Loucy (cell line): ENCODE results near the gene CMKLR1.

ENCODE experiments used
- H2AFZ ChIP-seq: fragments of 200-600 bp; sonication (generic); 2 replicates; pipeline ENCODE4 v1.6.0; 2016; ENCODE audit warnings: antibody characterized with exemption, mild to moderate bottlenecking, low read length, moderate library complexity
- H3F3A ChIP-seq: fragments of 200-600 bp; 2 replicates; pipeline ENCODE4 v1.6.0; 2016; ENCODE audit warnings: antibody characterized with exemption, low read depth, mild to moderate bottlenecking
- H3K27me3 ChIP-seq: fragments of 200-600 bp; sonication (generic); 2 replicates; pipeline ENCODE4 v1.6.1; 2014; ENCODE audit warnings: low read length, mild to moderate bottlenecking; ENCODE audit not compliant: insufficient read depth, poor library complexity, severe bottlenecking
- H3K36me3 ChIP-seq: fragments of 200-600 bp; sonication (generic); 2 replicates; pipeline ENCODE4 v1.6.1; 2016; ENCODE audit warnings: low read length; ENCODE audit not compliant: insufficient read depth
- H3K4me1 ChIP-seq: fragments of 200-600 bp; sonication (generic); 2 replicates; pipeline ENCODE4 v1.5.1; 2014; ENCODE audit warnings: low read length, mild to moderate bottlenecking; ENCODE audit not compliant: insufficient read depth, poor library complexity, severe bottlenecking
- H3K4me2 ChIP-seq: fragments of 200-600 bp; sonication (generic); 2 replicates; pipeline ENCODE4 v1.6.0; 2014; ENCODE audit warnings: antibody characterized with exemption, low read length, low read depth, mild to moderate bottlenecking; ENCODE audit not compliant: poor library complexity, severe bottlenecking
- H3K4me3 ChIP-seq: fragments of 200-600 bp; sonication (generic); 2 replicates; pipeline ENCODE4 v1.5.1; 2014; ENCODE audit warnings: low read length, mild to moderate bottlenecking, mixed read lengths; ENCODE audit not compliant: poor library complexity, severe bottlenecking
- H3K79me2 ChIP-seq: fragments of 200-600 bp; sonication (generic); 2 replicates; pipeline ENCODE4 v1.6.1; 2014; ENCODE audit warnings: low read length; ENCODE audit not compliant: insufficient read depth
- H3K9ac ChIP-seq: fragments of 200-600 bp; sonication (generic); 2 replicates; pipeline ENCODE4 v1.6.0; 2014; ENCODE audit warnings: mild to moderate bottlenecking, low read depth, low read length, moderate library complexity; ENCODE audit not compliant: poor library complexity, severe bottlenecking
- H3K9me2 ChIP-seq: fragments of 200-600 bp; sonication (generic); replicated peaks from 2 replicates; pipeline ENCODE4 v1.6.1; 2016; ENCODE audit warnings: low read depth, low read length, mixed read lengths
- H3K9me3 ChIP-seq: fragments of 200-600 bp; sonication (generic); 2 replicates; pipeline ENCODE4 v1.6.1; 2014; ENCODE audit warnings: mild to moderate bottlenecking, antibody characterized with exemption, low read length, low read depth; ENCODE audit not compliant: insufficient read depth
- H4K20me1 ChIP-seq: fragments of 200-600 bp; sonication (generic); 2 replicates; pipeline ENCODE4 v1.6.0; 2014; ENCODE audit warnings: antibody characterized with exemption, low read length, mild to moderate bottlenecking; ENCODE audit not compliant: insufficient read depth, poor library complexity, severe bottlenecking
- CTCF ChIP-seq: fragments of 200-600 bp; sonication (generic); conservative IDR thresholded peaks from 2 replicates; pipeline ENCODE4 v1.5.1; 2014; ENCODE audit warnings: mild to moderate bottlenecking, antibody characterized with exemption, low read length
- EZH2phosphoT487 ChIP-seq: fragments of 200-600 bp; IDR thresholded peaks from 2 replicates; pipeline ENCODE4 v1.6.1; 2018; ENCODE audit warnings: antibody characterized with exemption, mild to moderate bottlenecking, moderate library complexity, borderline replicate concordance

The CMKLR1 gene

GRCh38 chr12:108364879-108365278 is 25.8 kb upstream of the CMKLR1 start:
- H3K4me1 ChIP-seq, result no peaks in the 10 kb centered on the region
- no peaks in the 10 kb centered on the region for H3K27me3 ChIP-seq
- H3F3A ChIP-seq, result no peaks in the 10 kb centered on the region
- H4K20me1 ChIP-seq, result no peaks in the 10 kb centered on the region
- H3K9ac ChIP-seq, result no peak overlapping the region
- no peaks in the 10 kb centered on the region for H3K79me2 ChIP-seq
- no peak overlapping the region for H2AFZ ChIP-seq
- no peaks in the 10 kb centered on the region for H3K36me3 ChIP-seq
- no peaks in the 10 kb centered on the region for H3K9me3 ChIP-seq
- no peak overlapping the region for H3K4me2 ChIP-seq
- H3K4me3 ChIP-seq, result no peak overlapping the region
- no peaks in the 10 kb centered on the region for H3K9me2 ChIP-seq
- TF ChIP-seq CTCF (no peak), EZH2phosphoT487 (no peak)

GRCh38 chr12:108363565-108363964 is 24.5 kb upstream of the CMKLR1 start:
- TF ChIP-seq CTCF (no peak), EZH2phosphoT487 (no peak)
- Histone ChIP-seq H3K4me3 (no peak overlapping the region), H3K79me2 (no peaks in the 10 kb centered on the region)

GRCh38 chr12:108363165-108363564 is 24.1 kb upstream of the CMKLR1 start:
- no peaks in the 10 kb centered on the region for H3K9me3 ChIP-seq
- no peaks in the 10 kb centered on the region for H3K79me2 ChIP-seq
- TF ChIP-seq CTCF, result no peak
- TF ChIP-seq EZH2phosphoT487, result no peak
- H3K4me2 ChIP-seq, result no peak overlapping the region
- H3K9ac ChIP-seq, result no peak overlapping the region
- H3K27me3 ChIP-seq, result no peaks in the 10 kb centered on the region
- no peaks in the 10 kb centered on the region for H3K4me1 ChIP-seq
- no peaks in the 10 kb centered on the region for H3K9me2 ChIP-seq
- no peaks in the 10 kb centered on the region for H3F3A ChIP-seq
- H4K20me1 ChIP-seq, result no peaks in the 10 kb centered on the region
- H3K36me3 ChIP-seq, result no peaks in the 10 kb centered on the region
- H3K4me3 ChIP-seq, result no peak overlapping the region
- H2AFZ ChIP-seq, result no peak overlapping the region

More at GRCh38 chr12:108363565-108363964, 24.5 kb upstream of the CMKLR1 start:
- Histone ChIP-seq H3K27me3 (no peaks in the 10 kb centered on the region), H3K9me2 (no peaks in the 10 kb centered on the region), H2AFZ (no peak overlapping the region), H3K9me3 (no peaks in the 10 kb centered on the region), H3K9ac (no peak overlapping the region), H3K36me3 (no peaks in the 10 kb centered on the region), H3K4me1 (no peaks in the 10 kb centered on the region), H3K4me2 (no peak overlapping the region), H4K20me1 (no peaks in the 10 kb centered on the region), H3F3A (no peaks in the 10 kb centered on the region)
